ENCODE data around the gene FAM209B.
"Not testable (repeated sequence)": the region's sequence is repeated elsewhere in the genome, so short reads cannot be mapped to it uniquely, and the experiment has no call there.

The FAM209B gene, protein sequence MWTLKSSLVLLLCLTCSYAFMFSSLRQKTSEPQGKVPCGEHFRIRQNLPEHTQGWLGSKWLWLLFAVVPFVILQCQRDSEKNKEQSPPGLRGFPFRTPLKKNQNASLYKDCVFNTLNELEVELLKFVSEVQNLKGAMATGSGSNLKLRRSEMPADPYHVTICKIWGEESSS

DNA sequence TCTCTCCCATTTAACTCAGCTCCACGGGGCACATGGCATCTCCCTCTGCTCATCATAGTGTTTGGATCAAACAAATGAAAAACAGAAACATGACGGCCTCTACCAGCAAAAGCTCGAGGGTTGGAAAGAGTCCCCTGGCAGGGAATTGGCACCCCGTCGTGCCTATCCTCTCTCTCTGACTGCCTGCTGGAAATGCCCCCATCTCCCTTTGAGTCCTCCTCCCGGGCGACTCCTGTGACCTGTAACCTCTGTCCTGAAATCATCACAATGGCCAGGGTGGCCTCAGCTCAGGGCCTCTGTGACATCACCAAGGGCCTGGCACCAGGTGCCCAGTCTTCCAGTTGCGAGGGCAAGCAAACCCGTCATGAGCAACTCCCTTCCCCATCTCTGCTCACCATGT, at the start of gene FAM209B:
Gene FAM209B, plus strand, starts transcription at position 301 of the 400 bp plus-strand sequence. Its CDS starts 96 bp downstream, at position 397.
- intact Hi-C loops (cut with DNase I; ENCODE audit: low total_unique reads); DNase-seq; H3K27ac ChIP-seq; H3K9me3 ChIP-seq; H3K4me3 ChIP-seq; H3K4me1 ChIP-seq; H3K36me3 ChIP-seq; H3K27me3 ChIP-seq: not testable (repeated sequence)

DNA sequence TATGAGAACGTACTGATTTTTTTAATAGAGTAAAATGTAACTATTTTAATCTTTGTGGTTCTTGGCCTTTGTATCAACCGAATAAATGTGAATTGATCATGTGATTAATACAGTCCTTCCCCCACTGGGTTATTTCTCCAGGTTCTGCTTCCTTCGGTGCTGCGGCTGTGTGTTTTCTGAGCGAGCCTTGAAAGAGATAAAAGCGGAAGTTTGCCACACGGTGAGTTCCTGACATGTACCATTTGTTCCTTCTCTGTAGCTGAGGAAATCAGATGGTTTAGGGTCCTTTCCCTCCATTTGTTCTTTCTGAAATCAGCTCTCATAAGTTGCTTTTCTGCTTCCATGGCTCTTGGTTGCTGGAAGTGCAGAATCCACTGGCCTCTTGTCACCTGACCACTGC, 49.1 kb upstream of the FAM209B start:
- peaks cover 0 to 3% (median 0%) of the 10 kb centered on the region in 4 donors for H3K4me1 ChIP-seq
- no peaks in the 10 kb centered on the region for H3K9me3 ChIP-seq
- DNase-seq = no peak
- TF ChIP-seq, protein P1, sequence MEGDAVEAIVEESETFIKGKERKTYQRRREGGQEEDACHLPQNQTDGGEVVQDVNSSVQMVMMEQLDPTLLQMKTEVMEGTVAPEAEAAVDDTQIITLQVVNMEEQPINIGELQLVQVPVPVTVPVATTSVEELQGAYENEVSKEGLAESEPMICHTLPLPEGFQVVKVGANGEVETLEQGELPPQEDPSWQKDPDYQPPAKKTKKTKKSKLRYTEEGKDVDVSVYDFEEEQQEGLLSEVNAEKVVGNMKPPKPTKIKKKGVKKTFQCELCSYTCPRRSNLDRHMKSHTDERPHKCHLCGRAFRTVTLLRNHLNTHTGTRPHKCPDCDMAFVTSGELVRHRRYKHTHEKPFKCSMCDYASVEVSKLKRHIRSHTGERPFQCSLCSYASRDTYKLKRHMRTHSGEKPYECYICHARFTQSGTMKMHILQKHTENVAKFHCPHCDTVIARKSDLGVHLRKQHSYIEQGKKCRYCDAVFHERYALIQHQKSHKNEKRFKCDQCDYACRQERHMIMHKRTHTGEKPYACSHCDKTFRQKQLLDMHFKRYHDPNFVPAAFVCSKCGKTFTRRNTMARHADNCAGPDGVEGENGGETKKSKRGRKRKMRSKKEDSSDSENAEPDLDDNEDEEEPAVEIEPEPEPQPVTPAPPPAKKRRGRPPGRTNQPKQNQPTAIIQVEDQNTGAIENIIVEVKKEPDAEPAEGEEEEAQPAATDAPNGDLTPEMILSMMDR (IDR thresholded peaks at IDR 0.05) = no peak
- peaks cover 49 to 98% (median 66%) of the 10 kb centered on the region in 3 donors for H3K36me3 ChIP-seq
- H3K27me3 ChIP-seq = no peaks in the 10 kb centered on the region
- H3K27ac ChIP-seq = no peak overlapping the region
- H3K4me3 ChIP-seq = no peak overlapping the region
- intact Hi-C loops (cut with DNase I; ENCODE audit: low total_unique reads) = no loop called here

DNA sequence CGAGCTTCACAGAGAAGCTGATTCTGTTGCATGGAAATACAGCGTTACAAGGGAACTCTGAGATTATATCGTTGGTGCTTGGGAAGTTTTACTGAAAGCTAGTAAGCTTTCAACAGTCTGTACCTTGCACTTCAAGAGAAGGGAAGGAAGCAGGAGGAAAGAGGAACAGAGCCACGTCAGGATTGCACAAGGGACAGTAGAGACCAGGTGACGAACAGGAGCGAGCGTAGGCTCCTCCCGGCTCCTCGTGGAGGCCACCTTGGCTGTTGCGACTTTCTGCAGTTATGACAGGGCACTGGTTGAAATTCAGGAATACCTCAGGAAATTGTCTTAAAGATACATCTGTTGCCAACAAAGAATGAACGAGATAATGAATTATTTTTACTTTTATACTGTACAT, 45.8 kb upstream of the FAM209B start:
- DNase-seq = no peak
- intact Hi-C loops (cut with DNase I; ENCODE audit: low total_unique reads) = no loop called here
- Histone ChIP-seq H3K36me3 (peaks cover 21 to 93% (median 50%) of the 10 kb centered on the region in 3 donors), H3K27ac (no peak overlapping the region), H3K9me3 (no peaks in the 10 kb centered on the region), H3K4me1 (peaks cover 0 to 3% (median 0%) of the 10 kb centered on the region in 4 donors), H3K27me3 (no peaks in the 10 kb centered on the region), H3K4me3 (no peak overlapping the region)
- TF ChIP-seq, protein P1 (IDR thresholded peaks at IDR 0.05) = no peak

DNA sequence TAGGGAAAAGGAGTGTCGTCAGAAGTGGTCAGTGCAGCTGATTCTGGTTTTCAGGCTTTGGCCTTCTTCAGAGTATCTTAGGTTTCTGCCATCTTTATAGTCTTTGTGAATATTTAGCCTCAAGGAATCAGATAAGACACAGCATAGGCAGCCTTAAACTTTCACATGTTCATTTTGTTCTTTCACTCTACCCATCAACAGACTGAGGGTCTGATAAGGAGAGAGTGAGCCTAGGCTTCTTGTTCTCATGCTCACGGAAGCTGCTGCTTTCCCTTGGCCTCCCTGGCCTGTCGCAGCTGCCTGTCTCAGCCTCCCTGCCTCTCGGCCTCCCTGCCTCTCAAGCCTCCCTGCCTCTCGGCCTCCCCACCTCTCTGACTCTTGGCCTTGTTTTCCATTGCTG, 44.5 kb upstream of the FAM209B start:
- H3K27me3 ChIP-seq = no peaks in the 10 kb centered on the region
- peaks cover 21 to 94% (median 44%) of the 10 kb centered on the region in 3 donors for H3K36me3 ChIP-seq
- no peak overlapping the region for H3K27ac ChIP-seq
- TF ChIP-seq, protein P1 (IDR thresholded peaks at IDR 0.05) = no peak
- H3K4me3 ChIP-seq = no peak overlapping the region
- intact Hi-C loops (cut with DNase I; ENCODE audit: low total_unique reads) = no loop called here
- DNase-seq = no peak
- H3K9me3 ChIP-seq = no peaks in the 10 kb centered on the region
- H3K4me1 ChIP-seq = peaks cover 0 to 3% (median 0%) of the 10 kb centered on the region in 4 donors

DNA sequence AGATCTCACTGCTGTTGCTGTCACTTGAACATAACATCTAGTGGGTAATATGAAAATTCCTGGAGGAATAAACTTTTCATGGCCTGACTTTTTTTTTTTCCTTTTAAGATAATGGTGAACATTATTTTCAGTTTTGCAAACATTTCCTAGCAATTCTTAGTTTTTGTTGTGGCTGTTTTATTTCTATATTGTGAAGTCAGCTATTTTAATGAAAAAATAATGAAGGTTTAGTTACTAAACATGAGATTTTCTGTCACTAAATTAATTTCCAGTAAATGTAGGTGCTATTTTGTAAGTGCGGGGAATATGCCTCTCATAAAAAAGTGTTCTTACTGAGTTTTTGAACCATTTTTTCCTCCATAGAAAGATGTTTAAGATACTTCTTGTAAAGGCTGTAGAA, 31.9 kb upstream of the FAM209B start:
- H3K36me3 ChIP-seq = peaks cover 0 to 29% (median 28%) of the 10 kb centered on the region in 3 donors
- H3K4me3 ChIP-seq = no peak overlapping the region
- no peaks in the 10 kb centered on the region for H3K9me3 ChIP-seq
- TF ChIP-seq, protein P1 (IDR thresholded peaks at IDR 0.05) = no peak
- no peak for DNase-seq
- no peak overlapping the region for H3K27ac ChIP-seq
- no peaks in the 10 kb centered on the region for H3K27me3 ChIP-seq
- no peaks in the 10 kb centered on the region for H3K4me1 ChIP-seq
- intact Hi-C loops (cut with DNase I; ENCODE audit: low total_unique reads) = no loop called here

DNA sequence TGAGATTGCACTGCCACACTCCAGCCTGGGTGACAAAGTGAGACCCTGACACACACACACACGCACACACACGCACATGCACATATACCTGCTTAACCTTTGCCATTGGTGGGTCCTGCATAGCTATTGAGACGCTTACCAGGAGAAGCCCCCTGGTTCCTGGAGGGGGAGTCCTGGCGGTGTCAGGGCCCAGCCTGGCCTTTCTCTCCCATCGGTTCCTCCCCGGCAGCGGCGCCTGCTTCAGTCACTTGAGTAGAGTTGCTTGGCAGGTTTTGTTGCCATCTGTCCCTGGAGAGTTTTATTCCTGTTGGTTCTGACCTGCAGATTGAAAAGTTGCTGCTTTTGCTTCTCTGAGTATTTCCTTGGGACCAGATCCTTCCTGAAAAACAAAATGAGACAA, 29.1 kb upstream of the FAM209B start:
- no peak overlapping the region for H3K4me3 ChIP-seq
- no peaks in the 10 kb centered on the region for H3K4me1 ChIP-seq
- H3K9me3 ChIP-seq = no peaks in the 10 kb centered on the region
- no peak for DNase-seq
- TF ChIP-seq, protein P1 (IDR thresholded peaks at IDR 0.05) = no peak
- H3K27me3 ChIP-seq = no peaks in the 10 kb centered on the region
- no peak overlapping the region for H3K27ac ChIP-seq
- intact Hi-C loops (cut with DNase I; ENCODE audit: low total_unique reads) = no loop called here
- H3K36me3 ChIP-seq = peaks cover 0 to 22% (median 15%) of the 10 kb centered on the region in 3 donors
